Calu3 (cell line): ENCODE measurements around the gene ASAP2. TPM values are rescaled to one million over a fixed set of nuclear protein-coding genes. Genes with fewer than 3 reads are reported as not detected.

Experiments
- BruUV-seq: library from RNA; stranded (reverse); fragments of 400-500 nt; replicated peaks from 2 replicates; lab custom pipeline; 2021; lab: Mats Ljungman, UMichigan
- CTCF ChIA-PET: fragments of 300-600 bp; sonication (Branson Sonifier 250); formaldehyde crosslinking; loops from one replicate; lab custom pipeline; 2022; ENCODE audit warnings: antibody characterized with exemption; lab: Charles Lee
- DNase-seq: peaks from one replicate; pipeline ENCODE4 v3.0.0; 2022
- H3K27ac Mint-ChIP-seq: one replicate; pipeline ENCODE4 v1.8.0; 2022; ENCODE audit warnings: mixed read lengths; ENCODE audit not compliant: unreplicated experiment
- H3K27me3 Mint-ChIP-seq: one replicate; pipeline ENCODE4 v1.8.0; 2022; ENCODE audit warnings: mixed read lengths; ENCODE audit not compliant: unreplicated experiment
- H3K36me3 Mint-ChIP-seq: one replicate; pipeline ENCODE4 v1.8.0; 2022; ENCODE audit warnings: mild to moderate bottlenecking, moderate library complexity, mixed read lengths; ENCODE audit not compliant: insufficient read depth, unreplicated experiment
- H3K4me1 Mint-ChIP-seq: one replicate; pipeline ENCODE4 v1.8.0; 2022; ENCODE audit warnings: mild to moderate bottlenecking, low read depth, mixed read lengths; ENCODE audit not compliant: unreplicated experiment
- H3K4me3 Mint-ChIP-seq: one replicate; pipeline ENCODE4 v1.8.0; 2022; ENCODE audit warnings: mild to moderate bottlenecking, low read depth, moderate library complexity, mixed read lengths; ENCODE audit not compliant: unreplicated experiment
- H3K9me3 Mint-ChIP-seq: one replicate; pipeline ENCODE4 v1.8.0; 2022; ENCODE audit warnings: low read depth, mixed read lengths; ENCODE audit not compliant: unreplicated experiment
- CTCF ChIP-seq: fragments of 200-600 bp; IDR thresholded peaks from one replicate; pipeline ENCODE4 v1.8.0; 2022; ENCODE audit warnings: antibody characterized with exemption; ENCODE audit not compliant: unreplicated experiment
- intact Hi-C: fragments of 100-400 bp; cut with micrococcal nuclease; formaldehyde crosslinking; loops from one replicate; pipeline ENCODE4 v1.10.0; 2022; ENCODE audit not compliant: unreplicated experiment
- total RNA-seq: library from RNA; stranded (reverse); gene quantifications from 2 replicates; pipeline ENCODE4 v1.2.3, GENCODE V29; 2022

Gene ASAP2
- total RNA-seq, 1 experiment from 2014 or later, result 78.6 TPM

- Mint-ChIP-seq H3K27me3 (no peaks in the 10 kb centered on the region), H3K4me1 (no peaks in the 10 kb centered on the region), H3K36me3 (peaks cover 48% of the 10 kb centered on the region), H3K4me3 (no peak overlapping the region), H3K27ac (no peak overlapping the region), H3K9me3 (no peaks in the 10 kb centered on the region)
- CTCF ChIA-PET, result no interaction called here
- BruUV-seq, result no TSS peak
- no peak for TF ChIP-seq CTCF
- intact Hi-C loops, result no loop called here
- DNase-seq, result no peak
These were observed 202.1 kb downstream of the ASAP2 start for GRCh38 chr2:9408641-9409151.

- no TSS peak for BruUV-seq
- CTCF ChIA-PET, result no interaction called here
- Mint-ChIP-seq H3K4me1 (no peaks in the 10 kb centered on the region), H3K27ac (no peak overlapping the region), H3K36me3 (peaks cover 36% of the 10 kb centered on the region), H3K4me3 (no peak overlapping the region), H3K27me3 (no peaks in the 10 kb centered on the region), H3K9me3 (no peaks in the 10 kb centered on the region)
- intact Hi-C loops, result no loop called here
- DNase-seq, result no peak
- TF ChIP-seq CTCF, result no peak
These were observed 203.5 kb downstream of the ASAP2 start for GRCh38 chr2:9410108-9410507.

GRCh38 chr2:9412781-9413180 is 206.2 kb downstream of the ASAP2 start:
- TF ChIP-seq CTCF, result no peak

GRCh38 chr2:9415516-9416169 is 209.0 kb downstream of the ASAP2 start:
- Mint-ChIP-seq H3K27me3 (no peaks in the 10 kb centered on the region), H3K4me3 (no peak overlapping the region), H3K4me1 (peaks cover 9% of the 10 kb centered on the region), H3K36me3 (peaks cover 25% of the 10 kb centered on the region), H3K9me3 (no peaks in the 10 kb centered on the region), H3K27ac (no peak overlapping the region)
- no peak for DNase-seq
- BruUV-seq, result no TSS peak
- CTCF ChIA-PET, result no interaction called here
- no peak for TF ChIP-seq CTCF
- intact Hi-C loops, result no loop called here

More at GRCh38 chr2:9412781-9413180, 206.2 kb downstream of the ASAP2 start:
- no peak for DNase-seq
- Mint-ChIP-seq H3K27me3 (no peaks in the 10 kb centered on the region), H3K36me3 (peaks cover 29% of the 10 kb centered on the region), H3K27ac (no peak overlapping the region), H3K4me1 (no peaks in the 10 kb centered on the region), H3K9me3 (no peaks in the 10 kb centered on the region), H3K4me3 (no peak overlapping the region)
- intact Hi-C loops, result no loop called here
- CTCF ChIA-PET, result no interaction called here
- BruUV-seq, result no TSS peak
